SU-DHL-6 (cell line): ENCODE data around the gene BNC2.

Source experiments
- H2AFZ ChIP-seq: fragments of 200-600 bp; sonication (generic); 2 replicates; pipeline ENCODE4 v1.6.1; 2014; ENCODE audit warnings: low read depth, mild to moderate bottlenecking, moderate library complexity, mixed read lengths, antibody characterized with exemption, low read length; ENCODE audit not compliant: severe bottlenecking
- H3F3A ChIP-seq: fragments of 200-600 bp; shearing (Covaris generic); 2 replicates; pipeline ENCODE4 v1.6.0; 2016; ENCODE audit warnings: antibody characterized with exemption, mild to moderate bottlenecking; ENCODE audit not compliant: insufficient read depth
- H3K27ac ChIP-seq: fragments of 200-600 bp; sonication (generic); 2 replicates; pipeline ENCODE4 v1.5.1; 2016; ENCODE audit warnings: low read depth, mild to moderate bottlenecking, low read length, moderate library complexity, mixed read lengths
- H3K27me3 ChIP-seq: fragments of 200-600 bp; sonication (generic), shearing (Covaris generic); 2 replicates; pipeline ENCODE4 v1.6.0; 2014; ENCODE audit warnings: mild to moderate bottlenecking, low read length
- H3K36me3 ChIP-seq: fragments of 200-600 bp; sonication (generic); 2 replicates; pipeline ENCODE4 v1.6.1; 2014; ENCODE audit warnings: mild to moderate bottlenecking, low read length, mixed read lengths
- H3K4me2 ChIP-seq: fragments of 300-600, 200-600 bp; shearing (Covaris generic), sonication (generic); 2 replicates; pipeline ENCODE4 v1.6.0; 2014; ENCODE audit warnings: low read length, low read depth, mild to moderate bottlenecking; ENCODE audit not compliant: poor library complexity, severe bottlenecking
- H3K4me3 ChIP-seq: fragments of 200-600 bp; sonication (generic); 2 replicates; pipeline ENCODE4 v1.5.1; 2014; ENCODE audit warnings: antibody characterized with exemption, low read length, mild to moderate bottlenecking, mixed read lengths; ENCODE audit not compliant: insufficient read depth, poor library complexity, severe bottlenecking
- H3K79me2 ChIP-seq: fragments of 200-600 bp; sonication (generic); 2 replicates; pipeline ENCODE4 v1.6.1; 2014; ENCODE audit warnings: mild to moderate bottlenecking, low read length, moderate library complexity; ENCODE audit not compliant: insufficient read depth
- H3K9ac ChIP-seq: fragments of 200-600 bp; sonication (generic); 2 replicates; pipeline ENCODE4 v1.7.0; 2014; ENCODE audit warnings: mild to moderate bottlenecking, low read length
- H3K9me2 ChIP-seq: fragments of 200-600 bp; sonication (generic); replicated peaks from 2 replicates; pipeline ENCODE4 v1.6.1; 2014; ENCODE audit warnings: low read length; ENCODE audit not compliant: insufficient read depth
- H3K9me3 ChIP-seq: fragments of 200-600 bp; sonication (generic); 2 replicates; pipeline ENCODE4 v1.6.1; 2014; ENCODE audit warnings: low read length, mixed read lengths; ENCODE audit not compliant: insufficient read depth
- H4K20me1 ChIP-seq: fragments of 200-600 bp; sonication (generic); 2 replicates; pipeline ENCODE4 v1.6.1; 2014; ENCODE audit warnings: low read depth, mild to moderate bottlenecking, antibody characterized with exemption, low read length, moderate library complexity, mixed read lengths
- EZH2phosphoT487 ChIP-seq: fragments of 200-600 bp; sonication (generic), shearing (Covaris generic); conservative IDR thresholded peaks from 2 replicates; pipeline ENCODE4 v1.6.1; 2018; ENCODE audit warnings: mild to moderate bottlenecking, antibody characterized with exemption, low read length, moderate library complexity, mixed read lengths
- TF ChIP-seq, protein P1 (sequence below): fragments of 200-600 bp; sonication (generic); IDR thresholded peaks from one replicate; pipeline ENCODE4 v1.5.1; 2017; ENCODE audit warnings: antibody characterized with exemption, mild to moderate bottlenecking, low read length, moderate library complexity; ENCODE audit not compliant: insufficient read depth, poor library complexity, severe bottlenecking

Gene BNC2

GRCh38 chr9:16846367-16846766 is 24.1 kb downstream of the BNC2 start:
- TF ChIP-seq EZH2phosphoT487, result no peak
- TF ChIP-seq, protein P1, sequence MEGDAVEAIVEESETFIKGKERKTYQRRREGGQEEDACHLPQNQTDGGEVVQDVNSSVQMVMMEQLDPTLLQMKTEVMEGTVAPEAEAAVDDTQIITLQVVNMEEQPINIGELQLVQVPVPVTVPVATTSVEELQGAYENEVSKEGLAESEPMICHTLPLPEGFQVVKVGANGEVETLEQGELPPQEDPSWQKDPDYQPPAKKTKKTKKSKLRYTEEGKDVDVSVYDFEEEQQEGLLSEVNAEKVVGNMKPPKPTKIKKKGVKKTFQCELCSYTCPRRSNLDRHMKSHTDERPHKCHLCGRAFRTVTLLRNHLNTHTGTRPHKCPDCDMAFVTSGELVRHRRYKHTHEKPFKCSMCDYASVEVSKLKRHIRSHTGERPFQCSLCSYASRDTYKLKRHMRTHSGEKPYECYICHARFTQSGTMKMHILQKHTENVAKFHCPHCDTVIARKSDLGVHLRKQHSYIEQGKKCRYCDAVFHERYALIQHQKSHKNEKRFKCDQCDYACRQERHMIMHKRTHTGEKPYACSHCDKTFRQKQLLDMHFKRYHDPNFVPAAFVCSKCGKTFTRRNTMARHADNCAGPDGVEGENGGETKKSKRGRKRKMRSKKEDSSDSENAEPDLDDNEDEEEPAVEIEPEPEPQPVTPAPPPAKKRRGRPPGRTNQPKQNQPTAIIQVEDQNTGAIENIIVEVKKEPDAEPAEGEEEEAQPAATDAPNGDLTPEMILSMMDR, result no peak
- no peak overlapping the region for H3K27ac ChIP-seq
- no peaks in the 10 kb centered on the region for H4K20me1 ChIP-seq
- H3K9ac ChIP-seq, result no peak overlapping the region
- H3F3A ChIP-seq, result no peaks in the 10 kb centered on the region
- H3K4me3 ChIP-seq, result no peak overlapping the region
- H3K36me3 ChIP-seq, result no peaks in the 10 kb centered on the region
- H3K9me2 ChIP-seq, result no peaks in the 10 kb centered on the region
- H3K27me3 ChIP-seq, result no peaks in the 10 kb centered on the region
- H2AFZ ChIP-seq, result no peak overlapping the region
- no peak overlapping the region for H3K4me2 ChIP-seq
- no peaks in the 10 kb centered on the region for H3K79me2 ChIP-seq
- H3K9me3 ChIP-seq, result no peaks in the 10 kb centered on the region

GRCh38 chr9:16834817-16835216 is 35.7 kb downstream of the BNC2 start:
- H3K27me3 ChIP-seq, result no peaks in the 10 kb centered on the region
- H3K27ac ChIP-seq, result no peak overlapping the region
- H3K9ac ChIP-seq, result no peak overlapping the region
- no peak overlapping the region for H3K4me2 ChIP-seq
- H3K36me3 ChIP-seq, result no peaks in the 10 kb centered on the region
- H2AFZ ChIP-seq, result no peak overlapping the region
- TF ChIP-seq, protein P1, result no peak
- no peak for TF ChIP-seq EZH2phosphoT487
- H3K4me3 ChIP-seq, result no peak overlapping the region
- H4K20me1 ChIP-seq, result no peaks in the 10 kb centered on the region
- no peaks in the 10 kb centered on the region for H3K9me3 ChIP-seq
- no peaks in the 10 kb centered on the region for H3K9me2 ChIP-seq
- H3F3A ChIP-seq, result no peaks in the 10 kb centered on the region
- H3K79me2 ChIP-seq, result no peaks in the 10 kb centered on the region

- Histone ChIP-seq H4K20me1 (no peaks in the 10 kb centered on the region), H3K27me3 (no peaks in the 10 kb centered on the region), H3F3A (no peaks in the 10 kb centered on the region), H3K9ac (no peak overlapping the region), H2AFZ (no peak overlapping the region), H3K9me2 (no peaks in the 10 kb centered on the region), H3K27ac (no peak overlapping the region), H3K4me2 (no peak overlapping the region), H3K79me2 (no peaks in the 10 kb centered on the region), H3K36me3 (no peaks in the 10 kb centered on the region), H3K9me3 (no peaks in the 10 kb centered on the region), H3K4me3 (no peak overlapping the region)
- no peak for TF ChIP-seq EZH2phosphoT487
- TF ChIP-seq, protein P1, result no peak
Measured at GRCh38 chr9:16833296-16833835, 37.1 kb downstream of the BNC2 start.

DNA sequence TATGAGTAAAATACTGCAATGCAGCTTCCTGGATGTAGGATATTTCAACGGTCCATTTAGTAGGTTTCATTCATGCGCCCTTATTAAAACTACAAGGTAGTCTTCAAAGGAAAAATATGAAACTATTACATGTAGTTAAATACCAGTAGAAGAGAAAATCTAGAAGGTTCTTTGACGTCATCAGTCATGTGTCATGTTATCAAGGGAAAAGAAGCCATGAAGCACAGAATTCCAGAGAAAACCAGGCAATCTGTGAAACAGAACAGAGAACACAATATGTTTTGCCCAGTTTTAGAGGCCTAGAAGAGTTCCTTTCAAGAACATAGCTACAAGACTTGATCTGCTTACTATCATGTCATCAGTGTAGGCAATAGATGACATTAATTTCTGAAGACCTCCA is 38.4 kb downstream of the BNC2 start:
- H3K9me2 ChIP-seq, result no peaks in the 10 kb centered on the region
- H3F3A ChIP-seq, result no peaks in the 10 kb centered on the region
- no peaks in the 10 kb centered on the region for H3K9me3 ChIP-seq
- H3K9ac ChIP-seq, result no peak overlapping the region
- TF ChIP-seq EZH2phosphoT487, result no peak
- TF ChIP-seq, protein P1, result no peak
- no peaks in the 10 kb centered on the region for H3K79me2 ChIP-seq
- no peaks in the 10 kb centered on the region for H3K36me3 ChIP-seq
- no peak overlapping the region for H3K27ac ChIP-seq
- H4K20me1 ChIP-seq, result no peaks in the 10 kb centered on the region
- H3K4me3 ChIP-seq, result no peak overlapping the region
- no peaks in the 10 kb centered on the region for H3K27me3 ChIP-seq
- no peak overlapping the region for H2AFZ ChIP-seq
- no peak overlapping the region for H3K4me2 ChIP-seq
